Brain microvascular endothelial cell (primary cell): Measurements from ENCODE around the gene SPACDR.
A peak's percentile ranks its signal among the peaks of the same experiment; 100 is the strongest.
"Not testable (repeated sequence)": the region's sequence is repeated elsewhere in the genome, so short reads cannot be mapped to it uniquely, and the experiment has no call there.

Experiments
- DNase-seq: peaks from one replicate; pipeline ENCODE4 v3.0.0-alpha.2; 2020
- H3K27ac ChIP-seq: fragments of 250-450 bp; sonication (Bioruptor Pico); 2 replicates; pipeline ENCODE4 v1.5.1; 2020; ENCODE audit warnings: mild to moderate bottlenecking, moderate library complexity
- H3K27me3 ChIP-seq: fragments of 250-450 bp; sonication (Bioruptor Pico); replicated peaks from 2 replicates; pipeline ENCODE4 v1.5.1; 2020; ENCODE audit warnings: mild to moderate bottlenecking
- H3K36me3 ChIP-seq: fragments of 250-450 bp; sonication (Bioruptor Pico); replicated peaks from 2 replicates; pipeline ENCODE4 v1.5.1; 2020; ENCODE audit warnings: mild to moderate bottlenecking
- H3K4me3 ChIP-seq: 2 replicates; pipeline ENCODE4 v1.5.1; 2011; ENCODE audit warnings: low read depth, mild to moderate bottlenecking, control low read depth, low read length, moderate library complexity
- CTCF ChIP-seq: IDR thresholded peaks from 2 replicates; pipeline ENCODE4 v1.5.1; 2011; ENCODE audit warnings: low read depth, mild to moderate bottlenecking, moderate library complexity, low read length, control low read depth, inconsistent platforms; ENCODE audit errors: missing control alignments
- in situ Hi-C: cut with HindIII; loops from 2 replicates; pipeline ENCODE4 v1.10.0; 2017; ENCODE audit warnings: low sequenced_read_pairs, low pct_ligation_motif_present

The SPACDR gene

GRCh38 chr7:100452513-100452912, 11.5 kb downstream of the SPACDR start:
- TF ChIP-seq CTCF: no peak
- no peaks in the 10 kb centered on the region for H3K36me3 ChIP-seq
- in situ Hi-C loops: no loop called here
- no peak overlapping the region for H3K27ac ChIP-seq
- H3K4me3 ChIP-seq: no peak overlapping the region
- DNase-seq: no peak
- H3K27me3 ChIP-seq: no peaks in the 10 kb centered on the region

GRCh38 chr7:100449190-100449795, 14.8 kb downstream of the SPACDR start:
- no peak for TF ChIP-seq CTCF
- Histone ChIP-seq H3K27me3 (no peaks in the 10 kb centered on the region), H3K36me3 (no peaks in the 10 kb centered on the region), H3K27ac (no peak overlapping the region), H3K4me3 (no peak overlapping the region)
- in situ Hi-C loops: no loop called here
- no peak for DNase-seq

GRCh38 chr7:100447363-100447762, 16.7 kb downstream of the SPACDR start:
- in situ Hi-C loops, H3K4me3 ChIP-seq, H3K27me3 ChIP-seq, H3K27ac ChIP-seq, H3K36me3 ChIP-seq, DNase-seq: not testable (repeated sequence)

GRCh38 chr7:100446040-100446439, 18.0 kb downstream of the SPACDR start:
- no peak overlapping the region for H3K27ac ChIP-seq
- no peaks in the 10 kb centered on the region for H3K36me3 ChIP-seq
- DNase-seq: no peak
- H3K27me3 ChIP-seq: no peaks in the 10 kb centered on the region
- no peak for TF ChIP-seq CTCF
- no peak overlapping the region for H3K4me3 ChIP-seq
- in situ Hi-C loops: no loop called here

GRCh38 chr7:100444311-100445278, 19.5 kb downstream of the SPACDR start:
- DNase-seq: peak; percentile 38
- H3K27ac ChIP-seq: peak overlapping the region; percentile 33
- H3K4me3 ChIP-seq: no peak overlapping the region
- H3K36me3 ChIP-seq: no peaks in the 10 kb centered on the region
- TF ChIP-seq CTCF: no peak
- in situ Hi-C loops: no loop called here
- no peaks in the 10 kb centered on the region for H3K27me3 ChIP-seq

- DNase-seq: no peak
- no peaks in the 10 kb centered on the region for H3K36me3 ChIP-seq
- H3K27ac ChIP-seq: no peak overlapping the region
- no peak for TF ChIP-seq CTCF
- no peaks in the 10 kb centered on the region for H3K27me3 ChIP-seq
- no peak overlapping the region for H3K4me3 ChIP-seq
- in situ Hi-C loops: no loop called here
Measured at GRCh38 chr7:100443096-100443840, 20.8 kb downstream of the SPACDR start.
